ENCODE data around the gene MEIKIN. TPM values are rescaled to one million over a fixed set of nuclear protein-coding genes. Genes with fewer than 3 reads are reported as not detected.
A peak's percentile ranks its signal among the peaks of the same experiment; 100 is the strongest.

Gene MEIKIN
- total and polyA plus RNA-seq, 2 donors (not counting 1 experiment from before 2014, with no cell fraction given): not detected

DNA sequence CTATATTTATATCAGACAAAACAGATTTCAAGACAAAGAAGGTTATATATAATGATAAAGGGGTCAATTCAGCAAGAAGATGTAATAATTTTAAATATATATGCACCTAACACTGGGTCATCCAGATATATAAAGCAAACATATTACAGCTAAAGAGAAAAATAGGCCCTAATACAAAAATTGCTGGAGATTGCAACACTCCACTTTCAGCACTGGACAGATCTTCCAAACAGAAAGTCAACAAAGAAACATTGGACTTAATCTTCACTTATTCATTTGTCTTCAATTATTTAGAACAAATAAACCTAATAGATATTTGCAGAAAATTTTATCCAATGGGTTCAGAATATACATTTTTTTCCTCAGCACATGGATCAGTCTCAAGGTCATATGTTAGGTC is 45.8 kb downstream of the MEIKIN start:
- peak in 1 of 2 donors; percentile 12 for DNase-seq (ENCODE audit: low read depth in 2 of 2)
- H3K4me2 ChIP-seq (ENCODE audit: extremely low read depth, insufficient read depth, low read length): no peak overlapping the region
- H4K20me1 ChIP-seq (ENCODE audit: control insufficient read depth, extremely low read depth, insufficient read depth, low read length): no peaks in the 10 kb centered on the region
- H3K4me1 ChIP-seq (ENCODE audit: control insufficient read depth, extremely low read depth, insufficient read depth, low read length): no peaks in the 10 kb centered on the region
- H3K36me3 ChIP-seq (ENCODE audit: control insufficient read depth, insufficient read depth, low read length): no peaks in the 10 kb centered on the region
- no peaks in the 10 kb centered on the region for H3K27me3 ChIP-seq (ENCODE audit: control insufficient read depth, insufficient read depth, low read length)
- TF ChIP-seq, protein P1, sequence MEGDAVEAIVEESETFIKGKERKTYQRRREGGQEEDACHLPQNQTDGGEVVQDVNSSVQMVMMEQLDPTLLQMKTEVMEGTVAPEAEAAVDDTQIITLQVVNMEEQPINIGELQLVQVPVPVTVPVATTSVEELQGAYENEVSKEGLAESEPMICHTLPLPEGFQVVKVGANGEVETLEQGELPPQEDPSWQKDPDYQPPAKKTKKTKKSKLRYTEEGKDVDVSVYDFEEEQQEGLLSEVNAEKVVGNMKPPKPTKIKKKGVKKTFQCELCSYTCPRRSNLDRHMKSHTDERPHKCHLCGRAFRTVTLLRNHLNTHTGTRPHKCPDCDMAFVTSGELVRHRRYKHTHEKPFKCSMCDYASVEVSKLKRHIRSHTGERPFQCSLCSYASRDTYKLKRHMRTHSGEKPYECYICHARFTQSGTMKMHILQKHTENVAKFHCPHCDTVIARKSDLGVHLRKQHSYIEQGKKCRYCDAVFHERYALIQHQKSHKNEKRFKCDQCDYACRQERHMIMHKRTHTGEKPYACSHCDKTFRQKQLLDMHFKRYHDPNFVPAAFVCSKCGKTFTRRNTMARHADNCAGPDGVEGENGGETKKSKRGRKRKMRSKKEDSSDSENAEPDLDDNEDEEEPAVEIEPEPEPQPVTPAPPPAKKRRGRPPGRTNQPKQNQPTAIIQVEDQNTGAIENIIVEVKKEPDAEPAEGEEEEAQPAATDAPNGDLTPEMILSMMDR (conservative IDR thresholded peaks at IDR 0.05 in 1 of 2, IDR thresholded peaks at IDR 0.05 in 1 of 2; ENCODE audit: low read depth in 1 of 2, low read length in 2 of 2): no peak
- TF ChIP-seq EZH2 (IDR thresholded peaks at IDR 0.05; ENCODE audit: low read length, missing control alignments): no peak
- H3K79me2 ChIP-seq (ENCODE audit: control insufficient read depth, insufficient read depth, low read length): no peaks in the 10 kb centered on the region
- no peak overlapping the region for H2AFZ ChIP-seq (ENCODE audit: low read length)
- H3K4me3 ChIP-seq (replicated peaks in 1 of 4; ENCODE audit: control extremely low read depth in 1 of 4, insufficient read depth in 1 of 4, low read depth in 3 of 4, low read length in 4 of 4): no peak overlapping the region
- no peaks in the 10 kb centered on the region for H3K9me3 ChIP-seq (ENCODE audit: control insufficient read depth, insufficient read depth, low read depth, low read length)
- no peak overlapping the region for H3K27ac ChIP-seq (ENCODE audit: insufficient read depth, low read length)
- H3K9ac ChIP-seq (ENCODE audit: insufficient read depth, low read length): no peak overlapping the region

DNA sequence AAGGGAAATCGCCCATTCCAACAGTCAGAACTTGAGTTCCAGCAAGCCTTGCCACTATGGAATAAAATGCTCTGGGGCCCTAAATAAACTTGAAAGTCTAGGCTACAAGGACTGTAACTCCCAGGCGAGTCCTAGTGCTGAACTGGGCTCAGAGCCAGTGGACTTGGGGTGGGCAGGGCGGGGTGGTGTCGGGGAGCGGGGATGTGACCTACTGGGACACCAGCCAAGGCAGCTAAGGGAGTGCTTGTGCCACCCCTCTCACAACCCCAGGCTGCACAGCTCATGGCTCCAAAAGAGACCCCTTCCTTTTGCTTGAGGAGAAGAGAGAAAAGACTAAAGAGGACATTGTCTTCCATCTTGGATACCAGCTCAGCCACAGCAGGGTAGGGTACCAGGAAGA is 61.5 kb downstream of the MEIKIN start:
- H3K4me2 ChIP-seq (ENCODE audit: extremely low read depth, insufficient read depth, low read length): no peak overlapping the region
- H3K36me3 ChIP-seq (ENCODE audit: control insufficient read depth, insufficient read depth, low read length): no peaks in the 10 kb centered on the region
- H3K9ac ChIP-seq (ENCODE audit: insufficient read depth, low read length): no peak overlapping the region
- H3K4me1 ChIP-seq (ENCODE audit: control insufficient read depth, extremely low read depth, insufficient read depth, low read length): no peaks in the 10 kb centered on the region
- DNase-seq (ENCODE audit: low read depth in 2 of 2): no peak
- H2AFZ ChIP-seq (ENCODE audit: low read length): no peak overlapping the region
- TF ChIP-seq, protein P1 (conservative IDR thresholded peaks at IDR 0.05 in 1 of 2, IDR thresholded peaks at IDR 0.05 in 1 of 2; ENCODE audit: low read depth in 1 of 2, low read length in 2 of 2): no peak
- TF ChIP-seq EZH2 (IDR thresholded peaks at IDR 0.05; ENCODE audit: low read length, missing control alignments): no peak
- H4K20me1 ChIP-seq (ENCODE audit: control insufficient read depth, extremely low read depth, insufficient read depth, low read length): no peaks in the 10 kb centered on the region
- H3K4me3 ChIP-seq (replicated peaks in 1 of 4; ENCODE audit: control extremely low read depth in 1 of 4, insufficient read depth in 1 of 4, low read depth in 3 of 4, low read length in 4 of 4): no peak overlapping the region
- no peaks in the 10 kb centered on the region for H3K9me3 ChIP-seq (ENCODE audit: control insufficient read depth, insufficient read depth, low read depth, low read length)
- H3K79me2 ChIP-seq (ENCODE audit: control insufficient read depth, insufficient read depth, low read length): no peaks in the 10 kb centered on the region
- H3K27ac ChIP-seq (ENCODE audit: insufficient read depth, low read length): no peak overlapping the region
- H3K27me3 ChIP-seq (ENCODE audit: control insufficient read depth, insufficient read depth, low read length): no peaks in the 10 kb centered on the region

DNA sequence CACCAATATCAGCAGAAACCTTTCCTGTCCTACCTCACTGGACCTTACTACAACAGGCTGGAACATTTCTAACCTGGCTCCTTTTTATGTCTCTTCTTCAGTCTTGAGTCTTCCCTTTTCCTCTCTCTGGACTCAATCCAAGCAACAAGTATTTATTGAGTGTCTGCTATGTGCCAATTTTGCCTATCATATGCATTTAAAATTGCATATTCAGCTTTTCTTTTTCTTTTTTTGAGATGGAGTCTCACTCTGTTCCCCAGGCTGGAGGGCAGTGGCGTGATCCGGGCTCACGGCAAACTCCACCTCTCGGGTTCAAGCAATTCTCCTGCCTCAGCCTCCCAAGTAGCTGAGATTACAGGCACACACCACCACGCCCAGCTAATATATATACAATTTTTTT is 65.8 kb downstream of the MEIKIN start:
- no peak for DNase-seq (ENCODE audit: low read depth in 2 of 2)
- H3K36me3 ChIP-seq (ENCODE audit: control insufficient read depth, insufficient read depth, low read length): no peaks in the 10 kb centered on the region
- no peak for TF ChIP-seq EZH2 (IDR thresholded peaks at IDR 0.05; ENCODE audit: low read length, missing control alignments)
- TF ChIP-seq, protein P1 (conservative IDR thresholded peaks at IDR 0.05 in 1 of 2, IDR thresholded peaks at IDR 0.05 in 1 of 2; ENCODE audit: low read depth in 1 of 2, low read length in 2 of 2): no peak
- H2AFZ ChIP-seq (ENCODE audit: low read length): no peak overlapping the region
- no peaks in the 10 kb centered on the region for H3K27me3 ChIP-seq (ENCODE audit: control insufficient read depth, insufficient read depth, low read length)
- H3K4me1 ChIP-seq (ENCODE audit: control insufficient read depth, extremely low read depth, insufficient read depth, low read length): no peaks in the 10 kb centered on the region
- H3K9me3 ChIP-seq (ENCODE audit: control insufficient read depth, insufficient read depth, low read depth, low read length): no peaks in the 10 kb centered on the region
- H3K9ac ChIP-seq (ENCODE audit: insufficient read depth, low read length): no peak overlapping the region
- no peak overlapping the region for H3K4me3 ChIP-seq (replicated peaks in 1 of 4; ENCODE audit: control extremely low read depth in 1 of 4, insufficient read depth in 1 of 4, low read depth in 3 of 4, low read length in 4 of 4)
- H3K4me2 ChIP-seq (ENCODE audit: extremely low read depth, insufficient read depth, low read length): no peak overlapping the region
- no peaks in the 10 kb centered on the region for H3K79me2 ChIP-seq (ENCODE audit: control insufficient read depth, insufficient read depth, low read length)
- H4K20me1 ChIP-seq (ENCODE audit: control insufficient read depth, extremely low read depth, insufficient read depth, low read length): no peaks in the 10 kb centered on the region
- H3K27ac ChIP-seq (ENCODE audit: insufficient read depth, low read length): no peak overlapping the region

Measured in fibroblast of lung (primary cell).